H9 (cell line): ENCODE measurements around the gene HS3ST1. TPM values are rescaled to one million over a fixed set of nuclear protein-coding genes. Genes with fewer than 3 reads are reported as not detected.

ENCODE experiments used
- DNase-seq: peaks from one replicate; pipeline ENCODE4 v3.0.0-alpha.2; 2017
- H2AFZ ChIP-seq: one replicate; pipeline ENCODE4 v1.6.1; 2013; ENCODE audit warnings: mild to moderate bottlenecking, low read length, control low read depth, moderate library complexity
- H2AK5ac ChIP-seq: 2 replicates; pipeline ENCODE4 v1.6.1; 2013; ENCODE audit warnings: low read length, control low read depth, mixed read lengths; ENCODE audit not compliant: insufficient read length
- H2BK120ac ChIP-seq: one replicate; pipeline ENCODE4 v1.6.1; 2013; ENCODE audit warnings: low read depth, mild to moderate bottlenecking, low read length, control low read depth, inconsistent platforms; ENCODE audit not compliant: poor library complexity, severe bottlenecking
- H2BK12ac ChIP-seq: 2 replicates; pipeline ENCODE4 v1.6.1; 2013; ENCODE audit warnings: low read length, control low read depth, mixed read lengths, low read depth; ENCODE audit not compliant: insufficient read length
- H2BK15ac ChIP-seq: 2 replicates; pipeline ENCODE4 v1.6.1; 2013; ENCODE audit warnings: low read depth, low read length, control low read depth
- H2BK20ac ChIP-seq: one replicate; pipeline ENCODE4 v1.6.1; 2013; ENCODE audit warnings: low read depth, mild to moderate bottlenecking, low read length, control low read depth, inconsistent platforms; ENCODE audit not compliant: poor library complexity, severe bottlenecking
- H2BK5ac ChIP-seq: 2 replicates; pipeline ENCODE4 v1.6.1; 2013; ENCODE audit warnings: low read length, control low read depth, mixed read lengths; ENCODE audit not compliant: insufficient read length
- H3K14ac ChIP-seq: 2 replicates; pipeline ENCODE4 v1.6.1; 2013; ENCODE audit warnings: low read length, control low read depth; ENCODE audit not compliant: insufficient read depth
- H3K18ac ChIP-seq: 2 replicates; pipeline ENCODE4 v1.6.1; 2013; ENCODE audit warnings: low read depth, mild to moderate bottlenecking, mixed read lengths, low read length, control low read depth; ENCODE audit not compliant: insufficient read length
- H3K23ac ChIP-seq: 2 replicates; pipeline ENCODE4 v1.6.1; 2013; ENCODE audit warnings: low read length, control low read depth, mixed read lengths, low read depth; ENCODE audit not compliant: insufficient read length
- H3K23me2 ChIP-seq: 2 replicates; pipeline ENCODE4 v1.6.1; 2013; ENCODE audit warnings: low read depth, mild to moderate bottlenecking, mixed read lengths, low read length, control low read depth; ENCODE audit not compliant: insufficient read length, poor library complexity, severe bottlenecking
- H3K27ac ChIP-seq: 2 replicates; pipeline ENCODE4 v1.5.1; 2013; ENCODE audit warnings: low read length, control low read depth, mixed read lengths, low read depth; ENCODE audit not compliant: insufficient read length
- H3K27me3 ChIP-seq: 2 replicates; pipeline ENCODE4 v1.6.1; 2013; ENCODE audit warnings: low read length, control low read depth, inconsistent platforms; ENCODE audit not compliant: insufficient read depth
- H3K4ac ChIP-seq: 2 replicates; pipeline ENCODE4 v1.6.1; 2013; ENCODE audit warnings: low read depth, mild to moderate bottlenecking, control low read depth, inconsistent platforms, low read length, moderate library complexity
- H3K4me1 ChIP-seq: 2 replicates; pipeline ENCODE4 v1.6.1; 2013; ENCODE audit warnings: low read length, control low read depth, inconsistent platforms; ENCODE audit not compliant: insufficient read depth
- H3K4me2 ChIP-seq: 2 replicates; pipeline ENCODE4 v1.6.1; 2013; ENCODE audit warnings: low read length, control low read depth, mixed read lengths; ENCODE audit not compliant: insufficient read length, insufficient read depth
- H3K56ac ChIP-seq: 2 replicates; pipeline ENCODE4 v1.6.1; 2013; ENCODE audit warnings: low read depth, mild to moderate bottlenecking, mixed read lengths, low read length, control low read depth; ENCODE audit not compliant: insufficient read length
- H3K79me1 ChIP-seq: 2 replicates; pipeline ENCODE4 v1.6.1; 2013; ENCODE audit warnings: low read depth, mild to moderate bottlenecking, moderate library complexity, low read length, control low read depth, inconsistent platforms; ENCODE audit not compliant: insufficient read depth, poor library complexity, severe bottlenecking
- H3K79me2 ChIP-seq: 2 replicates; pipeline ENCODE4 v1.6.1; 2013; ENCODE audit warnings: low read length, control low read depth, inconsistent platforms; ENCODE audit not compliant: insufficient read depth
- H3K9ac ChIP-seq: 2 replicates; pipeline ENCODE4 v1.6.1; 2013; ENCODE audit warnings: low read length, control low read depth, mixed read lengths; ENCODE audit not compliant: insufficient read length; ENCODE audit errors: extremely low read depth
- H3K9me3 ChIP-seq: one replicate; pipeline ENCODE4 v1.6.1; 2013; ENCODE audit warnings: low read depth, low read length, inconsistent platforms; ENCODE audit not compliant: control insufficient read depth
- H3T11ph ChIP-seq: one replicate; pipeline ENCODE4 v1.6.1; 2013; ENCODE audit warnings: mild to moderate bottlenecking, low read length, control low read depth, inconsistent platforms
- H4K20me1 ChIP-seq: one replicate; pipeline ENCODE4 v1.6.1; 2013; ENCODE audit not compliant: control insufficient read depth, insufficient read length, insufficient read depth
- H4K5ac ChIP-seq: 2 replicates; pipeline ENCODE4 v1.6.1; 2013; ENCODE audit warnings: low read depth, mild to moderate bottlenecking, mixed read lengths, low read length, control low read depth; ENCODE audit not compliant: insufficient read length
- H4K8ac ChIP-seq: replicated peaks from 2 replicates; pipeline ENCODE4 v1.6.1; 2013; ENCODE audit warnings: low read length, control low read depth, mixed read lengths, low read depth; ENCODE audit not compliant: insufficient read length
- H4K91ac ChIP-seq: 2 replicates; pipeline ENCODE4 v1.6.1; 2013; ENCODE audit warnings: low read depth, mild to moderate bottlenecking, moderate library complexity, mixed read lengths, low read length, control low read depth; ENCODE audit not compliant: insufficient read length
- H3K27ac Mint-ChIP-seq, 3 experiments: 2 replicates in 2 of 3; 3 replicates in 1 of 3; pipeline ENCODE4 v1.8.0; 2020 to 2021; ENCODE audit warnings: mixed read lengths in 3 of 3, mild to moderate bottlenecking in 1 of 3, moderate library complexity in 1 of 3
- H3K27me3 Mint-ChIP-seq: 2 replicates; pipeline ENCODE4 v1.8.0; 2021; ENCODE audit warnings: low read depth, mild to moderate bottlenecking, moderate library complexity, mixed read lengths
- H3K36me3 Mint-ChIP-seq, 3 experiments: 2 replicates in 2 of 3; 3 replicates in 1 of 3; pipeline ENCODE4 v1.8.0; 2020 to 2021; ENCODE audit warnings: low read depth in 3 of 3, mixed read lengths in 3 of 3; ENCODE audit not compliant: insufficient read depth in 1 of 3
- H3K4me1 Mint-ChIP-seq, 2 experiments: 2 replicates each; pipeline ENCODE4 v1.8.0; 2020; ENCODE audit warnings: mixed read lengths in 2 of 2
- H3K4me3 Mint-ChIP-seq, 2 experiments: 2 replicates in 1 of 2; 3 replicates in 1 of 2; pipeline ENCODE4 v1.8.0; 2020 to 2021; ENCODE audit warnings: mild to moderate bottlenecking in 2 of 2, mixed read lengths in 2 of 2, moderate library complexity in 1 of 2
- H3K9me3 Mint-ChIP-seq, 2 experiments: 2 replicates in 1 of 2; 3 replicates in 1 of 2; pipeline ENCODE4 v1.8.0; 2020; ENCODE audit warnings: mild to moderate bottlenecking in 2 of 2, mixed read lengths in 2 of 2, moderate library complexity in 1 of 2
- WGBS: extraction: QIAGEN DNeasy Blood & Tissue Kit; methylation state at CpG from one replicate; pipeline ENCODE4 v1.1.7; 2013; ENCODE audit warnings: missing lambda C conversion rate, low lambda C conversion rate, mixed read lengths; ENCODE audit not compliant: insufficient read length; ENCODE audit errors: extremely low coverage; 5-methylcytosine and 5-hydroxymethylcytosine counted together
- total RNA-seq: library from RNA; stranded (reverse); gene quantifications from 2 replicates; pipeline ENCODE4 v1.2.1, GENCODE V29; 2021
- TF ChIP-seq, protein P1 (sequence below): fragments of 200-600 bp; sonication (generic); conservative IDR thresholded peaks from 3 replicates; pipeline ENCODE4 v1.8.0; 2021; ENCODE audit warnings: antibody characterized with exemption, mild to moderate bottlenecking

HS3ST1 gene
- total RNA-seq, 1 experiment from 2014 or later, result 0.04 TPM

DNA sequence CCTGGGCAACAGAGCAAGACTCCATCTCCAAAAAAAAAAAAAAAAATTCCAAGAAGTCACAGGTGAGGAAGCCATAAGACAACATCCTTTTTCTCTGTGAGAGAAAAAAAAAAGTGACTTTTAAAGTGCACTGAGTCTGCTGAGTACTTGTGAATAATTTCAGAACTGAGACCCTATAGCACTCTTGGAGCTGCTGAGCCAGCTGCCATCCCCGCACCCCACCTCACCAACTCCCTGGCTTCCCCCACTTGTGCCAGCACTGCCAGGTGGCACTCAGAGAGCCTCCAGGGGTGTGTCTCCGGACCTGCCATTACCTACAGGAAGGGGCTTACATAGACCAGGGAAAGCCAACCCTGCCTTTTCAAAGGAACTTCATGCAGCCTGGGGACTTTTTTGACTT lies 39.2 kb upstream of the HS3ST1 start:
- TF ChIP-seq, protein P1, sequence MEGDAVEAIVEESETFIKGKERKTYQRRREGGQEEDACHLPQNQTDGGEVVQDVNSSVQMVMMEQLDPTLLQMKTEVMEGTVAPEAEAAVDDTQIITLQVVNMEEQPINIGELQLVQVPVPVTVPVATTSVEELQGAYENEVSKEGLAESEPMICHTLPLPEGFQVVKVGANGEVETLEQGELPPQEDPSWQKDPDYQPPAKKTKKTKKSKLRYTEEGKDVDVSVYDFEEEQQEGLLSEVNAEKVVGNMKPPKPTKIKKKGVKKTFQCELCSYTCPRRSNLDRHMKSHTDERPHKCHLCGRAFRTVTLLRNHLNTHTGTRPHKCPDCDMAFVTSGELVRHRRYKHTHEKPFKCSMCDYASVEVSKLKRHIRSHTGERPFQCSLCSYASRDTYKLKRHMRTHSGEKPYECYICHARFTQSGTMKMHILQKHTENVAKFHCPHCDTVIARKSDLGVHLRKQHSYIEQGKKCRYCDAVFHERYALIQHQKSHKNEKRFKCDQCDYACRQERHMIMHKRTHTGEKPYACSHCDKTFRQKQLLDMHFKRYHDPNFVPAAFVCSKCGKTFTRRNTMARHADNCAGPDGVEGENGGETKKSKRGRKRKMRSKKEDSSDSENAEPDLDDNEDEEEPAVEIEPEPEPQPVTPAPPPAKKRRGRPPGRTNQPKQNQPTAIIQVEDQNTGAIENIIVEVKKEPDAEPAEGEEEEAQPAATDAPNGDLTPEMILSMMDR, result no peak
- no peak overlapping the region for H2BK12ac ChIP-seq

More for the DNA sequence above, 39.2 kb upstream of the HS3ST1 start:
- H3K4me3 Mint-ChIP-seq, result no peak overlapping the region
- Histone ChIP-seq H4K8ac (no peak overlapping the region), H3K4me2 (no peak overlapping the region), H3K9me3 (no peaks in the 10 kb centered on the region), H2AFZ (no peak overlapping the region), H2AK5ac (no peak overlapping the region), H2BK5ac (no peak overlapping the region), H2BK15ac (no peak overlapping the region), H3K79me2 (no peaks in the 10 kb centered on the region), H3K23me2 (no peaks in the 10 kb centered on the region), H3K23ac (no peak overlapping the region), H3K27ac (no peak overlapping the region), H3K14ac (no peak overlapping the region), H3K27me3 (no peaks in the 10 kb centered on the region), H3K4me1 (peaks cover 11% of the 10 kb centered on the region; the same call in 1 of the 2 replicates), H4K91ac (no peak overlapping the region), H3K4ac (no peak overlapping the region), H3K79me1 (no peaks in the 10 kb centered on the region), H3T11ph (no peak overlapping the region), H3K56ac (no peak overlapping the region), H4K5ac (no peak overlapping the region), H3K9ac (no peak overlapping the region), H3K18ac (no peak overlapping the region), H4K20me1 (no peaks in the 10 kb centered on the region), H2BK20ac (no peak overlapping the region), H2BK120ac (no peak overlapping the region)
- H3K27ac Mint-ChIP-seq, result no peak overlapping the region; a peak in 1 of 7 replicates
- no CpG with 5 or more reads among the region's 2 CpGs for WGBS
- H3K9me3 Mint-ChIP-seq, result no peaks in the 10 kb centered on the region
- peaks cover 26 to 30% of the 10 kb centered on the region in 2 experiments for H3K4me1 Mint-ChIP-seq
- no peak for DNase-seq
- no peaks in the 10 kb centered on the region; the same call in 1 of the 2 replicates for H3K27me3 Mint-ChIP-seq
- no peaks in the 10 kb centered on the region for H3K36me3 Mint-ChIP-seq
